Measurements from ENCODE around the gene GLRX. TPM values are rescaled to one million over a fixed set of nuclear protein-coding genes. Genes with fewer than 3 reads are reported as not detected.

GLRX gene
- polyA plus RNA-seq, 1 of the 3 experiments (the other 2 are of a cell fraction): 40.0 TPM

- TF ChIP-seq REST (IDR thresholded peaks at IDR 0.05; ENCODE audit: low read depth, low read length): no peak
- TF ChIP-seq EP300 (IDR thresholded peaks at IDR 0.05; ENCODE audit: borderline replicate concordance in 1 of 2, low read depth in 1 of 2, low read length in 1 of 2): no peak
- TF ChIP-seq GATA2 (CRISPR knock-in tag; IDR thresholded peaks at IDR 0.05): no peak
- no peak for TF ChIP-seq MEF2A (IDR thresholded peaks at IDR 0.05; ENCODE audit: borderline replicate concordance, low read depth)
- no peak for TF ChIP-seq RCOR1 (IDR thresholded peaks at IDR 0.05; ENCODE audit: low read length)
- TF ChIP-seq ELF1 (IDR thresholded peaks at IDR 0.05): no peak
- no peak for TF ChIP-seq RFX5 (IDR thresholded peaks at IDR 0.05; ENCODE audit: low read length)
Observed at GRCh38 chr5:95782181-95782580, 40.3 kb downstream of the GLRX start (continued).

DNA sequence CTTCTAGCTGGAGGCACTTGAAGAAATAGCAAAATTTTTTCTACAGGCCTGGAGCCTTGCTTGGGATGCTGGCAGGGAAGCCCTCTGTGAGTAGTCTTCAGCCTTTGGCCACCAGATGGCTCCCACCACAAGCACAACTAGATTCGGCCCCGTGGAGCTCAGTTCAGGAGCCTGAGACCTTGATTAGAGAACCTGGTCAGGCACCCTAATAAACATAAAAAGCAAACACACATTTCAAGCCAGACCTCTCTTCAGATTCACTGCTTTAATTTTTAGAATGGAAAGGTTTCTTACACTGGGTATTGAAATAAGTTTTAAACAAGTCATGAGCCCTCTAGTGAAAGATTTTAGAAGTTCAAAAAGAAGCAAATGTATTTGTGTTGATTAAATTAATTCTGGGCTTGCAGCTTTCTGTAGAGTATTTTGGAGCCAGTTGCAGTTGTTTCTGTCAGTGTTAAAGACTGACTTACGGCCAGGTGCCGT is 41.4 kb downstream of the GLRX start:
- Histone ChIP-seq H3K4me1 (ENCODE audit: control insufficient read depth in 1 of 2, insufficient read depth in 2 of 2, low read depth in 1 of 2, low read length in 1 of 2) (peaks cover 4 to 7% of the 10 kb centered on the region in 2 experiments; a peak in 2 of 4 replicates), H3K27ac (ENCODE audit: low read depth in 2 of 2, low read length in 1 of 2) (no peak overlapping the region), H3F3A (replicated peaks; ENCODE audit: insufficient read depth) (peaks cover 10% of the 10 kb centered on the region), H4K20me1 (ENCODE audit: insufficient read depth) (no peaks in the 10 kb centered on the region), H3K79me2 (ENCODE audit: insufficient read depth) (no peaks in the 10 kb centered on the region), H3K9me2 (no peaks in the 10 kb centered on the region), H2AFZ (ENCODE audit: low read depth) (no peak overlapping the region; the same call in 1 of the 2 replicates), H3K27me3 (ENCODE audit: insufficient read depth) (no peaks in the 10 kb centered on the region), H3K36me3 (replicated peaks in 1 of 2; ENCODE audit: control insufficient read depth in 1 of 2, insufficient read depth in 2 of 2, low read length in 1 of 2) (peaks cover 11 to 52% of the 10 kb centered on the region in 2 experiments), H3K9ac (no peak overlapping the region), H3K4me2 (no peak overlapping the region), H3K4me3 (ENCODE audit: low read depth in 2 of 2, low read length in 1 of 2) (peak overlapping the region in 1 of 2 experiments; percentile 17; a peak in 1 of 4 replicates), H3K9me3 (no peaks in the 10 kb centered on the region)
- no peak for TF ChIP-seq RFX5 (IDR thresholded peaks at IDR 0.05; ENCODE audit: low read length)
- no peak for TF ChIP-seq GABPA (IDR thresholded peaks at IDR 0.05; ENCODE audit: low read depth)
- TF ChIP-seq RXRA (IDR thresholded peaks at IDR 0.05; ENCODE audit: borderline replicate concordance, low read depth): no peak
- TF ChIP-seq SMC3 (IDR thresholded peaks at IDR 0.05; ENCODE audit: low read depth, low read length): peak; percentile 85
- TF ChIP-seq YY1 (IDR thresholded peaks at IDR 0.05; ENCODE audit: low read depth): no peak
- 0 out of 2 replicates have a peak, but pooled peaks have one; percentile 11 for TF ChIP-seq NRF1 (IDR thresholded peaks at IDR 0.05; ENCODE audit: low read depth, low read length)
- TF ChIP-seq RCOR1 (IDR thresholded peaks at IDR 0.05; ENCODE audit: low read length): no peak
- no peak for TF ChIP-seq ELF1 (IDR thresholded peaks at IDR 0.05)
- TF ChIP-seq, protein P1, sequence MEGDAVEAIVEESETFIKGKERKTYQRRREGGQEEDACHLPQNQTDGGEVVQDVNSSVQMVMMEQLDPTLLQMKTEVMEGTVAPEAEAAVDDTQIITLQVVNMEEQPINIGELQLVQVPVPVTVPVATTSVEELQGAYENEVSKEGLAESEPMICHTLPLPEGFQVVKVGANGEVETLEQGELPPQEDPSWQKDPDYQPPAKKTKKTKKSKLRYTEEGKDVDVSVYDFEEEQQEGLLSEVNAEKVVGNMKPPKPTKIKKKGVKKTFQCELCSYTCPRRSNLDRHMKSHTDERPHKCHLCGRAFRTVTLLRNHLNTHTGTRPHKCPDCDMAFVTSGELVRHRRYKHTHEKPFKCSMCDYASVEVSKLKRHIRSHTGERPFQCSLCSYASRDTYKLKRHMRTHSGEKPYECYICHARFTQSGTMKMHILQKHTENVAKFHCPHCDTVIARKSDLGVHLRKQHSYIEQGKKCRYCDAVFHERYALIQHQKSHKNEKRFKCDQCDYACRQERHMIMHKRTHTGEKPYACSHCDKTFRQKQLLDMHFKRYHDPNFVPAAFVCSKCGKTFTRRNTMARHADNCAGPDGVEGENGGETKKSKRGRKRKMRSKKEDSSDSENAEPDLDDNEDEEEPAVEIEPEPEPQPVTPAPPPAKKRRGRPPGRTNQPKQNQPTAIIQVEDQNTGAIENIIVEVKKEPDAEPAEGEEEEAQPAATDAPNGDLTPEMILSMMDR (IDR thresholded peaks at IDR 0.05): peak; percentile 99
- TF ChIP-seq USF2 (IDR thresholded peaks at IDR 0.05; ENCODE audit: borderline replicate concordance, low read depth, low read length): no peak
- TF ChIP-seq RAD21 (IDR thresholded peaks at IDR 0.05; ENCODE audit: low read length): peak; percentile 84
- no peak for TF ChIP-seq POLR2AphosphoS5 (IDR thresholded peaks at IDR 0.05; ENCODE audit: low read depth, low read length)
- ChIA-PET POLR2A (no interaction called here), CTCF (interaction anchor here (0.6 to 7.1 kb wide), 57 partner anchors 10 to 831 kb away, joined by 3 to 170 read pairs (median 6); partner anchors contain the start of genes GLRX and RFESD)
- peak; percentile 68 for DNase-seq
- 32% methylated on average over 3 of the region's 4 CpGs for WGBS (ENCODE audit: low lambda C conversion rate)

Data from SK-N-SH (cell line).